Karpas-422 (cell line): ENCODE results near the gene HTT-AS. TPM values are rescaled to one million over a fixed set of nuclear protein-coding genes. Genes with fewer than 3 reads are reported as not detected.

Experiments
- DNase-seq: peaks from one replicate; pipeline ENCODE4 v3.0.0-alpha.2; 2015
- H2AFZ ChIP-seq: fragments of 200-600 bp; sonication (generic); 2 replicates; pipeline ENCODE4 v1.6.1; 2014; ENCODE audit warnings: antibody characterized with exemption, low read length, mixed read lengths
- H3K27ac ChIP-seq: fragments of 200-600 bp; sonication (generic); 2 replicates; pipeline ENCODE4 v1.5.1; 2014; ENCODE audit warnings: mild to moderate bottlenecking, low read length, moderate library complexity
- H3K27me3 ChIP-seq: fragments of 200-600 bp; sonication (generic); 2 replicates; pipeline ENCODE4 v1.6.1; 2014; ENCODE audit warnings: low read length, mixed read lengths
- H3K36me3 ChIP-seq: fragments of 200-600 bp; sonication (generic); 2 replicates; pipeline ENCODE4 v1.6.1; 2014; ENCODE audit warnings: low read length, mixed read lengths; ENCODE audit not compliant: insufficient read depth
- H3K4me1 ChIP-seq: fragments of 200-600 bp; sonication (generic); 2 replicates; pipeline ENCODE4 v1.6.1; 2014; ENCODE audit warnings: mild to moderate bottlenecking, low read length, mixed read lengths
- H3K4me2 ChIP-seq: fragments of 200-600 bp; sonication (generic); 2 replicates; pipeline ENCODE4 v1.6.1; 2014; ENCODE audit warnings: low read length, low read depth, mild to moderate bottlenecking; ENCODE audit not compliant: poor library complexity, severe bottlenecking
- H3K4me3 ChIP-seq: fragments of 200-600 bp; sonication (generic); 2 replicates; pipeline ENCODE4 v1.5.1; 2014; ENCODE audit warnings: mild to moderate bottlenecking, antibody characterized with exemption, low read length, mixed read lengths
- H3K79me2 ChIP-seq: fragments of 200-600 bp; sonication (generic); 2 replicates; pipeline ENCODE4 v1.6.1; 2014; ENCODE audit warnings: mild to moderate bottlenecking, low read length, mixed read lengths
- H3K9ac ChIP-seq: fragments of 200-600 bp; sonication (generic); 2 replicates; pipeline ENCODE4 v1.6.0; 2014; ENCODE audit warnings: low read length
- H3K9me2 ChIP-seq: fragments of 200-600 bp; sonication (generic), shearing (Covaris generic); replicated peaks from 2 replicates; pipeline ENCODE4 v1.6.0; 2014; ENCODE audit warnings: mild to moderate bottlenecking, low read length, moderate library complexity; ENCODE audit not compliant: insufficient read depth
- H3K9me3 ChIP-seq: fragments of 300-700, 200-600 bp; sonication (generic); 2 replicates; pipeline ENCODE4 v1.6.1; 2014; ENCODE audit warnings: low read length, mixed read lengths
- H4K20me1 ChIP-seq: fragments of 200-600 bp; sonication (generic); 2 replicates; pipeline ENCODE4 v1.6.1; 2014; ENCODE audit warnings: mild to moderate bottlenecking, antibody characterized with exemption, low read length, low read depth; ENCODE audit not compliant: insufficient read depth
- total RNA-seq: library from RNA; depleted of rRNA; stranded (reverse); fragments of >200 nt; shearing (Covaris generic); gene quantifications from 2 replicates; pipeline ENCODE4 v1.2.3, GENCODE V29; 2014; ENCODE audit warnings: low replicate concordance; rRNA removed

Gene HTT-AS
- not detected in 2 replicates for total RNA-seq

- Histone ChIP-seq H3K9me3 (no peaks in the 10 kb centered on the region), H3K36me3 (no peaks in the 10 kb centered on the region), H3K9ac (peak within 1 kb of the TSS; percentile 99), H3K9me2 (no peaks in the 10 kb centered on the region), H3K4me3 (peak within 1 kb of the TSS; percentile 100), H2AFZ (peak within 1 kb of the TSS; percentile 96; the same call in 1 of the 2 replicates), H3K4me1 (peaks cover 36% of the 10 kb centered on the region), H3K4me2 (peak within 1 kb of the TSS; percentile 96), H3K27ac (peak within 1 kb of the TSS; percentile 71), H4K20me1 (peaks cover 11% of the 10 kb centered on the region; the same call in 1 of the 2 replicates), H3K79me2 (peaks cover 44% of the 10 kb centered on the region), H3K27me3 (no peaks in the 10 kb centered on the region)
- DNase-seq = peak; percentile 98
Measured at GRCh38 chr4:3074078-3074845, at the start of gene HTT-AS, which contains the start of gene HTT. HTT-AS (minus strand) TSS chr4:3074538. HTT (plus strand) TSS chr4:3074681; CDS start chr4:3074826, 145 bp downstream.

- Histone ChIP-seq H3K27ac (no peak overlapping the region), H3K36me3 (peaks cover 11% of the 10 kb centered on the region; the same call in 1 of the 2 replicates), H2AFZ (no peak overlapping the region), H3K4me1 (peaks cover 32% of the 10 kb centered on the region), H3K4me2 (no peak overlapping the region), H3K4me3 (no peak overlapping the region), H3K9me2 (no peaks in the 10 kb centered on the region), H3K9ac (no peak overlapping the region), H3K9me3 (no peaks in the 10 kb centered on the region), H4K20me1 (peaks cover 6% of the 10 kb centered on the region; the same call in 1 of the 2 replicates), H3K79me2 (peaks cover 12% of the 10 kb centered on the region), H3K27me3 (no peaks in the 10 kb centered on the region)
- DNase-seq = no peak
Measured at GRCh38 chr4:3123181-3123671, 48.9 kb upstream of the HTT-AS start.

- H3K9ac ChIP-seq = no peak overlapping the region
Measured at GRCh38 chr4:3122081-3122563, 47.8 kb upstream of the HTT-AS start.

DNA sequence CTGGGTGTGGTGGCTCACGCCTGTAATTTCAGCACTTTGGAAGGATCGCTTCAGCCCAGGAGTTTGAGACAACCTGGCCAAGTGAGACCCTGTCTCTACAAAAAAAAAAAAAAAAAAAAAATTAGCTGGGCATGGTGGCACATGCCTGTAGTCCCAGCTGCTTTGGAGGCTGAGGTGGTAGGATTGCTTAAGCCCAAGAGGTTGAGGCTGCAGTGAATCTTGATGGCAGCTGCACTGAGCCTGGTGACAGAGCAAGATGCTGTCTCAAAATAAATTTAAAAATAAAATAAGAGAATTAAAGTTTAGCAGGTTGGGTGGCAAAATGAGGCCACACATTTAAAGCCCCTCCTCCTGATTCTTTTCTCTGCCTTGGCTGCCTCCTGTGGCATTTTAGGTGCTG is 47.3 kb upstream of the HTT-AS start:
- Histone ChIP-seq H3K27ac (no peak overlapping the region), H4K20me1 (peaks cover 6% of the 10 kb centered on the region; the same call in 1 of the 2 replicates), H3K4me1 (peaks cover 32% of the 10 kb centered on the region), H3K9me3 (no peaks in the 10 kb centered on the region), H3K36me3 (peaks cover 11% of the 10 kb centered on the region; the same call in 1 of the 2 replicates), H3K79me2 (peaks cover 16% of the 10 kb centered on the region), H2AFZ (no peak overlapping the region), H3K9ac (no peak overlapping the region), H3K9me2 (no peaks in the 10 kb centered on the region), H3K4me3 (no peak overlapping the region), H3K4me2 (no peak overlapping the region), H3K27me3 (no peaks in the 10 kb centered on the region)
- no peak for DNase-seq

More at GRCh38 chr4:3122081-3122563, 47.8 kb upstream of the HTT-AS start:
- Histone ChIP-seq H2AFZ (no peak overlapping the region), H3K36me3 (peaks cover 8% of the 10 kb centered on the region; the same call in 1 of the 2 replicates), H3K27ac (no peak overlapping the region), H3K79me2 (peaks cover 16% of the 10 kb centered on the region), H3K4me1 (peaks cover 32% of the 10 kb centered on the region), H3K4me2 (no peak overlapping the region), H3K9me2 (no peaks in the 10 kb centered on the region), H3K4me3 (no peak overlapping the region), H4K20me1 (peaks cover 6% of the 10 kb centered on the region; the same call in 1 of the 2 replicates), H3K9me3 (no peaks in the 10 kb centered on the region), H3K27me3 (no peaks in the 10 kb centered on the region)
- DNase-seq = no peak

GRCh38 chr4:3121110-3121509 is 46.8 kb upstream of the HTT-AS start:
- Histone ChIP-seq H3K9me2 (no peaks in the 10 kb centered on the region), H3K36me3 (peaks cover 16% of the 10 kb centered on the region)

DNA sequence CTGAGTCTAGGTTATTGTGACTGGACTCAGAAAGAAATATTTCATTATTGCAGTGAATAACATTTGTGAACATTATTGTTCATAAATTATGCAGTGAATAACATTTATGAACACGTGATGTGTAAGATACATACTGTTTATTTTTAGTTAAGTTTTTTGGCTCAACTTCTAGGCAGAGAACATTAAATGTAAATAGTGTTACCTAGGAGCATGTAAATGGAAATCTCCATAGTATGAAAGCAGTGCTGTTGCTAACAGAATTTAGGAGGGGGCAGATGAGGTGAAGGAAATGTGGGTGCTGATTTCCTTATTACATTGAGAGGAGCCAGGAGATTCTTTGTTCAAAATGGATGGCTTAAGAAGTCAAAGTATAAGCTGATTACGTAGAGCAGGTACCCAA is 45.1 kb upstream of the HTT-AS start:
- Histone ChIP-seq H3K36me3 (peaks cover 21% of the 10 kb centered on the region), H4K20me1 (peaks cover 6% of the 10 kb centered on the region; the same call in 1 of the 2 replicates), H3K9ac (no peak overlapping the region), H3K27ac (no peak overlapping the region), H3K4me2 (no peak overlapping the region), H3K9me3 (no peaks in the 10 kb centered on the region), H3K27me3 (no peaks in the 10 kb centered on the region), H3K4me1 (peaks cover 26% of the 10 kb centered on the region), H3K9me2 (no peaks in the 10 kb centered on the region), H3K4me3 (no peak overlapping the region), H2AFZ (no peak overlapping the region), H3K79me2 (peaks cover 12% of the 10 kb centered on the region; the same call in 1 of the 2 replicates)
- DNase-seq = no peak

More at GRCh38 chr4:3121110-3121509, 46.8 kb upstream of the HTT-AS start:
- Histone ChIP-seq H3K4me2 (no peak overlapping the region), H3K27ac (no peak overlapping the region), H3K9me3 (no peaks in the 10 kb centered on the region), H3K79me2 (peaks cover 16% of the 10 kb centered on the region), H3K4me1 (peaks cover 32% of the 10 kb centered on the region), H2AFZ (no peak overlapping the region), H3K27me3 (no peaks in the 10 kb centered on the region), H3K9ac (no peak overlapping the region), H4K20me1 (peaks cover 6% of the 10 kb centered on the region; the same call in 1 of the 2 replicates), H3K4me3 (no peak overlapping the region)
- DNase-seq = no peak

- Histone ChIP-seq H3K27ac (no peak overlapping the region), H3K9ac (no peak overlapping the region), H3K9me3 (no peaks in the 10 kb centered on the region), H3K27me3 (no peaks in the 10 kb centered on the region), H3K4me3 (no peak overlapping the region), H2AFZ (no peak overlapping the region), H3K9me2 (no peaks in the 10 kb centered on the region), H4K20me1 (no peaks in the 10 kb centered on the region; the same call in 1 of the 2 replicates), H3K36me3 (peaks cover 21% of the 10 kb centered on the region), H3K4me1 (peaks cover 15% of the 10 kb centered on the region), H3K4me2 (no peak overlapping the region), H3K79me2 (peaks cover 12% of the 10 kb centered on the region; the same call in 1 of the 2 replicates)
- DNase-seq = no peak
Measured at GRCh38 chr4:3118312-3118711, 44.0 kb upstream of the HTT-AS start.

GRCh38 chr4:3116955-3117354 is 42.6 kb upstream of the HTT-AS start:
- Histone ChIP-seq H3K4me1 (peaks cover 1% of the 10 kb centered on the region), H2AFZ (no peak overlapping the region), H3K9me3 (no peaks in the 10 kb centered on the region), H3K27ac (no peak overlapping the region), H4K20me1 (no peaks in the 10 kb centered on the region), H3K79me2 (peaks cover 22% of the 10 kb centered on the region), H3K9ac (no peak overlapping the region), H3K4me3 (no peak overlapping the region), H3K36me3 (peaks cover 31% of the 10 kb centered on the region), H3K4me2 (no peak overlapping the region), H3K27me3 (no peaks in the 10 kb centered on the region), H3K9me2 (no peaks in the 10 kb centered on the region)
- no peak for DNase-seq
